ENCODE results near the gene SEC16B. TPM values are rescaled to one million over a fixed set of nuclear protein-coding genes. Genes with fewer than 3 reads are reported as not detected.

The SEC16B gene
- total RNA-seq, 1 experiment from 2014 or later: not detected

DNA sequence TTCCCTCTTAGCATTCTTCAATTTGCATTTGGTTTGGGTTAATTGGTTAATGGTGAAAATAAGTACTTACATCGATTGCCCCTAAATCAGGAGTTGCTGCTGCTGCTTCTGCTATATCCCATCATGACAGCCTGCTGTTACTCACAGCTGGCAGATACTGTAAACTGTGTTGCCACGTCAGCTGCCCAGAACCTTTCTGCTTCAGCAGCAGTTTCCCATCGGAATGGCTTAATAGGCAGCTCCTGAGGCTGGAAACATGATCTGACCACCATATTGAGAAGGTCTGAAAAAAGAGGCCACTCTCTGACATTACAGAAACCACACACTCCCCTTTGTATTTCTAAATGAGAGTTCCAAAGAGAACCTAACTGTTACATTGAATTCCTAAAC is 14.3 kb upstream of the SEC16B start:
- no peak for DNase-seq
- no peaks in the 10 kb centered on the region for H3K4me1 ChIP-seq (ENCODE audit: low read length)
- no peaks in the 10 kb centered on the region for H3K36me3 ChIP-seq (ENCODE audit: insufficient read depth, low read length)
- no peak overlapping the region for H3K4me2 ChIP-seq (ENCODE audit: low read depth, low read length, poor library complexity, severe bottlenecking)
- no peak overlapping the region for H3K27ac ChIP-seq (ENCODE audit: low read length)
- no peaks in the 10 kb centered on the region for H4K20me1 ChIP-seq (ENCODE audit: insufficient read depth, low read depth, low read length)
- no peaks in the 10 kb centered on the region for H3K79me2 ChIP-seq (ENCODE audit: low read length)
- no peaks in the 10 kb centered on the region for H3K9me2 ChIP-seq (replicated peaks; ENCODE audit: insufficient read depth, low read length)
- no peaks in the 10 kb centered on the region for H3K9me3 ChIP-seq (ENCODE audit: low read length)
- no peaks in the 10 kb centered on the region for H3K27me3 ChIP-seq (ENCODE audit: low read length)
- no peak overlapping the region for H3K9ac ChIP-seq (ENCODE audit: low read length)
- no peak overlapping the region for H2AFZ ChIP-seq (ENCODE audit: low read length)
- no peak overlapping the region for H3K4me3 ChIP-seq (ENCODE audit: low read length)

GRCh38 chr1:177983482-177984135 is 13.8 kb upstream of the SEC16B start:
- no peak overlapping the region for H3K4me3 ChIP-seq (ENCODE audit: low read length)
- H4K20me1 ChIP-seq (ENCODE audit: insufficient read depth, low read depth, low read length): no peaks in the 10 kb centered on the region
- H3K4me1 ChIP-seq (ENCODE audit: low read length): no peaks in the 10 kb centered on the region
- no peaks in the 10 kb centered on the region for H3K27me3 ChIP-seq (ENCODE audit: low read length)
- no peaks in the 10 kb centered on the region for H3K9me3 ChIP-seq (ENCODE audit: low read length)
- H3K9ac ChIP-seq (ENCODE audit: low read length): no peak overlapping the region
- H3K79me2 ChIP-seq (ENCODE audit: low read length): no peaks in the 10 kb centered on the region
- DNase-seq: no peak
- no peak overlapping the region for H3K4me2 ChIP-seq (ENCODE audit: low read depth, low read length, poor library complexity, severe bottlenecking)
- no peak overlapping the region for H2AFZ ChIP-seq (ENCODE audit: low read length)
- H3K36me3 ChIP-seq (ENCODE audit: insufficient read depth, low read length): no peaks in the 10 kb centered on the region
- no peaks in the 10 kb centered on the region for H3K9me2 ChIP-seq (replicated peaks; ENCODE audit: insufficient read depth, low read length)
- no peak overlapping the region for H3K27ac ChIP-seq (ENCODE audit: low read length)

DNA sequence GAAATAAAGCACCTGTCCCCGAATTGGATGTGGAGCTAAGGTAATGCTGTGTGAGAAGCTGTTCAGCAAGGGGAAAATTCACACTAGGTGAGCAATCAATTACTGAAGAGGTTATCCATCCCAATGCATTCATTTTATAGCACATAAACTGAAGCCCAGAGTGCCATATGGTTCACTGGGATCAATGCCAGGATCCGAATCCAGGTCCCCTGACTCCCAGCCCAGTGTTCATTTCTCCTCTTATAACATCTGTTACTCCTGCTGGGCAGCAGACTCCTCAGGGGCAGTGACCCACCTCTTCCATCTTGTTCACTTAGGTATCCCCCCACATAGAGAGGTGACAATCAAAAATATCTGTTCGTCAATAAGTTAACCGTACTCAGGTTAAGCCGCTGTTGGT is 13.2 kb upstream of the SEC16B start:
- H3K79me2 ChIP-seq (ENCODE audit: low read length): no peaks in the 10 kb centered on the region
- H3K9me3 ChIP-seq (ENCODE audit: low read length): no peaks in the 10 kb centered on the region
- no peaks in the 10 kb centered on the region for H3K27me3 ChIP-seq (ENCODE audit: low read length)
- no peak for DNase-seq
- H3K4me2 ChIP-seq (ENCODE audit: low read depth, low read length, poor library complexity, severe bottlenecking): no peak overlapping the region
- H3K36me3 ChIP-seq (ENCODE audit: insufficient read depth, low read length): no peaks in the 10 kb centered on the region
- H4K20me1 ChIP-seq (ENCODE audit: insufficient read depth, low read depth, low read length): no peaks in the 10 kb centered on the region
- no peak overlapping the region for H3K9ac ChIP-seq (ENCODE audit: low read length)
- H3K27ac ChIP-seq (ENCODE audit: low read length): no peak overlapping the region
- H3K4me1 ChIP-seq (ENCODE audit: low read length): no peaks in the 10 kb centered on the region
- H3K4me3 ChIP-seq (ENCODE audit: low read length): no peak overlapping the region
- no peaks in the 10 kb centered on the region for H3K9me2 ChIP-seq (replicated peaks; ENCODE audit: insufficient read depth, low read length)
- H2AFZ ChIP-seq (ENCODE audit: low read length): no peak overlapping the region

- Histone ChIP-seq H3K9ac (ENCODE audit: low read length) (no peak overlapping the region), H3K9me2 (replicated peaks; ENCODE audit: insufficient read depth, low read length) (no peaks in the 10 kb centered on the region), H3K4me1 (ENCODE audit: low read length) (no peaks in the 10 kb centered on the region), H4K20me1 (ENCODE audit: insufficient read depth, low read depth, low read length) (no peaks in the 10 kb centered on the region), H3K27me3 (ENCODE audit: low read length) (no peaks in the 10 kb centered on the region), H3K27ac (ENCODE audit: low read length) (no peak overlapping the region), H3K4me2 (ENCODE audit: low read depth, low read length, poor library complexity, severe bottlenecking) (no peak overlapping the region), H3K9me3 (ENCODE audit: low read length) (no peaks in the 10 kb centered on the region), H3K79me2 (ENCODE audit: low read length) (no peaks in the 10 kb centered on the region), H2AFZ (ENCODE audit: low read length) (no peak overlapping the region), H3K36me3 (ENCODE audit: insufficient read depth, low read length) (no peaks in the 10 kb centered on the region), H3K4me3 (ENCODE audit: low read length) (no peak overlapping the region)
- DNase-seq: no peak
These were observed 11.3 kb upstream of the SEC16B start for GRCh38 chr1:177981200-177981599.

GRCh38 chr1:177979272-177979671 is 9.4 kb upstream of the SEC16B start:
- no peak overlapping the region for H3K9ac ChIP-seq (ENCODE audit: low read length)
- H4K20me1 ChIP-seq (ENCODE audit: insufficient read depth, low read depth, low read length): no peaks in the 10 kb centered on the region
- H3K9me2 ChIP-seq (replicated peaks; ENCODE audit: insufficient read depth, low read length): no peaks in the 10 kb centered on the region
- H3K36me3 ChIP-seq (ENCODE audit: insufficient read depth, low read length): no peaks in the 10 kb centered on the region
- no peaks in the 10 kb centered on the region for H3K4me1 ChIP-seq (ENCODE audit: low read length)
- H3K9me3 ChIP-seq (ENCODE audit: low read length): no peaks in the 10 kb centered on the region
- H3K27me3 ChIP-seq (ENCODE audit: low read length): no peaks in the 10 kb centered on the region
- no peak overlapping the region for H3K4me2 ChIP-seq (ENCODE audit: low read depth, low read length, poor library complexity, severe bottlenecking)
- no peak overlapping the region for H2AFZ ChIP-seq (ENCODE audit: low read length)
- H3K4me3 ChIP-seq (ENCODE audit: low read length): no peak overlapping the region
- H3K79me2 ChIP-seq (ENCODE audit: low read length): no peaks in the 10 kb centered on the region
- DNase-seq: no peak
- H3K27ac ChIP-seq (ENCODE audit: low read length): no peak overlapping the region

DNA sequence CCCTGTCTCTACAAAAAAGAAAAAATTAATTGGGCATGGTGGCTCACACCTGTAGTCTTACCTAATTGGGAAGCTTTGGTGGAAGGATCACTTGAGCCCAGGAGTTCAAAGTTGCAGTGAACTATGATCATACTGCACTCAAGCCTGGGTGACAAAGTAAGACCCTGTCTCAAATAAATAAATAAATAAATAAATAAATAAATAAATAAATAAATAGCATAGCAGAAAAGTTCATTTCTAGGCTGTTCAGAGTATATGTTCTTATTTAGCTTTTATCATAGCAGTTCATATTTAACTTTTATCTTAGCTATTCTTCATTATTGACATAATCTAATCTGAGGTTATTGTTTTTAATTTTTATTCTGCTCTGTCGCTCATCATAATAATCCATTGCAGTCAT is 8.7 kb upstream of the SEC16B start:
- DNase-seq: no peak
- Histone ChIP-seq H3K27ac (ENCODE audit: low read length) (no peak overlapping the region), H3K4me2 (ENCODE audit: low read depth, low read length, poor library complexity, severe bottlenecking) (no peak overlapping the region), H3K9me2 (replicated peaks; ENCODE audit: insufficient read depth, low read length) (no peaks in the 10 kb centered on the region), H3K9ac (ENCODE audit: low read length) (no peak overlapping the region), H3K27me3 (ENCODE audit: low read length) (no peaks in the 10 kb centered on the region), H3K9me3 (ENCODE audit: low read length) (no peaks in the 10 kb centered on the region), H3K4me1 (ENCODE audit: low read length) (no peaks in the 10 kb centered on the region), H4K20me1 (ENCODE audit: insufficient read depth, low read depth, low read length) (no peaks in the 10 kb centered on the region), H3K79me2 (ENCODE audit: low read length) (no peaks in the 10 kb centered on the region), H3K36me3 (ENCODE audit: insufficient read depth, low read length) (no peaks in the 10 kb centered on the region), H2AFZ (ENCODE audit: low read length) (no peak overlapping the region), H3K4me3 (ENCODE audit: low read length) (no peak overlapping the region)

- H3K27ac ChIP-seq (ENCODE audit: low read length): no peak overlapping the region
- no peaks in the 10 kb centered on the region for H3K9me2 ChIP-seq (replicated peaks; ENCODE audit: insufficient read depth, low read length)
- H3K27me3 ChIP-seq (ENCODE audit: low read length): no peaks in the 10 kb centered on the region
- H3K36me3 ChIP-seq (ENCODE audit: insufficient read depth, low read length): no peaks in the 10 kb centered on the region
- H3K4me2 ChIP-seq (ENCODE audit: low read depth, low read length, poor library complexity, severe bottlenecking): no peak overlapping the region
- H3K9ac ChIP-seq (ENCODE audit: low read length): no peak overlapping the region
- no peaks in the 10 kb centered on the region for H3K4me1 ChIP-seq (ENCODE audit: low read length)
- no peak overlapping the region for H2AFZ ChIP-seq (ENCODE audit: low read length)
- no peak overlapping the region for H3K4me3 ChIP-seq (ENCODE audit: low read length)
- no peaks in the 10 kb centered on the region for H3K9me3 ChIP-seq (ENCODE audit: low read length)
- no peak for DNase-seq
- H4K20me1 ChIP-seq (ENCODE audit: insufficient read depth, low read depth, low read length): no peaks in the 10 kb centered on the region
- no peaks in the 10 kb centered on the region for H3K79me2 ChIP-seq (ENCODE audit: low read length)
These were observed 7.3 kb upstream of the SEC16B start for GRCh38 chr1:177977141-177977540.

GRCh38 chr1:177976596-177976995 is 6.7 kb upstream of the SEC16B start:
- H3K4me1 ChIP-seq (ENCODE audit: low read length): no peaks in the 10 kb centered on the region
- H2AFZ ChIP-seq (ENCODE audit: low read length): no peak overlapping the region
- no peak overlapping the region for H3K27ac ChIP-seq (ENCODE audit: low read length)
- DNase-seq: no peak
- no peak overlapping the region for H3K9ac ChIP-seq (ENCODE audit: low read length)
- H3K4me3 ChIP-seq (ENCODE audit: low read length): no peak overlapping the region
- H3K9me3 ChIP-seq (ENCODE audit: low read length): no peaks in the 10 kb centered on the region
- H3K36me3 ChIP-seq (ENCODE audit: insufficient read depth, low read length): no peaks in the 10 kb centered on the region
- H3K27me3 ChIP-seq (ENCODE audit: low read length): no peaks in the 10 kb centered on the region
- no peak overlapping the region for H3K4me2 ChIP-seq (ENCODE audit: low read depth, low read length, poor library complexity, severe bottlenecking)
- no peaks in the 10 kb centered on the region for H3K9me2 ChIP-seq (replicated peaks; ENCODE audit: insufficient read depth, low read length)
- H3K79me2 ChIP-seq (ENCODE audit: low read length): no peaks in the 10 kb centered on the region
- no peaks in the 10 kb centered on the region for H4K20me1 ChIP-seq (ENCODE audit: insufficient read depth, low read depth, low read length)

All from Karpas-422 (cell line).